ENCODE results near the gene IPO13.

IPO13 gene

GRCh38 chr1:43912607-43913006, 34.1 kb upstream of the IPO13 start:
- Histone ChIP-seq H3K27ac (ENCODE audit: low read depth, low read length) (peak overlapping the region; percentile 22), H3K9ac (ENCODE audit: low read depth, low read length) (no peak overlapping the region), H3K27me3 (ENCODE audit: control insufficient read depth, insufficient read depth, low read length) (no peaks in the 10 kb centered on the region)

GRCh38 chr1:43913051-43913501, 33.7 kb upstream of the IPO13 start:
- no peaks in the 10 kb centered on the region for H3K36me3 ChIP-seq (ENCODE audit: control insufficient read depth, insufficient read depth, low read length)
- H3K27ac ChIP-seq (ENCODE audit: low read depth, low read length): peak overlapping the region; percentile 22
- H3K4me1 ChIP-seq (ENCODE audit: control insufficient read depth, insufficient read depth, low read length): peaks cover 26% of the 10 kb centered on the region
- no peak overlapping the region for H3K4me3 ChIP-seq (ENCODE audit: low read depth, low read length)
- no peaks in the 10 kb centered on the region for H3K27me3 ChIP-seq (ENCODE audit: control insufficient read depth, insufficient read depth, low read length)
- no peaks in the 10 kb centered on the region for H3K9me3 ChIP-seq (ENCODE audit: control insufficient read depth, insufficient read depth, low read length)
- no peak overlapping the region for H3K9ac ChIP-seq (ENCODE audit: low read depth, low read length)

More at GRCh38 chr1:43912607-43913006, 34.1 kb upstream of the IPO13 start:
- H3K36me3 ChIP-seq (ENCODE audit: control insufficient read depth, insufficient read depth, low read length): no peaks in the 10 kb centered on the region
- no peak overlapping the region for H3K4me3 ChIP-seq (ENCODE audit: low read depth, low read length)
- peaks cover 26% of the 10 kb centered on the region for H3K4me1 ChIP-seq (ENCODE audit: control insufficient read depth, insufficient read depth, low read length)
- no peaks in the 10 kb centered on the region for H3K9me3 ChIP-seq (ENCODE audit: control insufficient read depth, insufficient read depth, low read length)

DNA sequence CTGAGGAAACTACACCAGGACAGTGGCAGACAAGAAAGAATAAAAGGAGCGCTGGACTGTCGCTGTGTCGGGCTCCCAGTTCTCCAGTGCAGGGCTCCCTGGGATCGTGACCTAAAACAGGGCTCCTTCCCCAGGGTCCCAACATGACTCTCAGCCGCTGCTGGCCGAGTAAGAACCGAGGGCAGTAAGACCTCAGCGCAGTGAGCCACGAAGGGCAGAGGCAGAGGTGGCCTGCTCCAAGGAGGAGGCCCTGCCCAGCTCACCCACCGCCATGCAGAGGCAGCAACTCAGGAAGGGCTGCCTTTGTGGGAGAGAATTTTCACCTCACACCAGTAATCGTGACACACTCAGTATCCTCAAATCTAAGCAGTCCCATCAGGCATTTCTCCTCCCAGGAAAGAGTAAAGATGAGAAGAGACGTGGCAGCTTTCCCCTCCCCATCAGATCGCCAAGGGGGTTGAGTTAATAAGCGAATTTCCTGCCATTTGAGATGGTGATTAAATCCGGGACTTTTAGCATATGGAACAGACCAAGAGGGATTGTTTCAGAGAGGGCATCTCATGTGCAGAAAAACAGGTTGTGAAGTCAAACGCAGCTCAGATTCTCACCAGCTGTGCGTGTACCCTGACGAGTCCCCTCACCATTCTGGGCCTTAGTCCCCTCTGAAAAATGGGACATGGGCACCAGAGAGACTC, 32.9 kb upstream of the IPO13 start:
- Histone ChIP-seq H3K27ac (ENCODE audit: low read depth, low read length) (no peak overlapping the region), H3K4me3 (ENCODE audit: low read depth, low read length) (no peak overlapping the region), H3K27me3 (ENCODE audit: control insufficient read depth, insufficient read depth, low read length) (no peaks in the 10 kb centered on the region), H3K9ac (ENCODE audit: low read depth, low read length) (no peak overlapping the region), H3K4me1 (ENCODE audit: control insufficient read depth, insufficient read depth, low read length) (peaks cover 26% of the 10 kb centered on the region), H3K36me3 (ENCODE audit: control insufficient read depth, insufficient read depth, low read length) (no peaks in the 10 kb centered on the region), H3K9me3 (ENCODE audit: control insufficient read depth, insufficient read depth, low read length) (no peaks in the 10 kb centered on the region)

DNA sequence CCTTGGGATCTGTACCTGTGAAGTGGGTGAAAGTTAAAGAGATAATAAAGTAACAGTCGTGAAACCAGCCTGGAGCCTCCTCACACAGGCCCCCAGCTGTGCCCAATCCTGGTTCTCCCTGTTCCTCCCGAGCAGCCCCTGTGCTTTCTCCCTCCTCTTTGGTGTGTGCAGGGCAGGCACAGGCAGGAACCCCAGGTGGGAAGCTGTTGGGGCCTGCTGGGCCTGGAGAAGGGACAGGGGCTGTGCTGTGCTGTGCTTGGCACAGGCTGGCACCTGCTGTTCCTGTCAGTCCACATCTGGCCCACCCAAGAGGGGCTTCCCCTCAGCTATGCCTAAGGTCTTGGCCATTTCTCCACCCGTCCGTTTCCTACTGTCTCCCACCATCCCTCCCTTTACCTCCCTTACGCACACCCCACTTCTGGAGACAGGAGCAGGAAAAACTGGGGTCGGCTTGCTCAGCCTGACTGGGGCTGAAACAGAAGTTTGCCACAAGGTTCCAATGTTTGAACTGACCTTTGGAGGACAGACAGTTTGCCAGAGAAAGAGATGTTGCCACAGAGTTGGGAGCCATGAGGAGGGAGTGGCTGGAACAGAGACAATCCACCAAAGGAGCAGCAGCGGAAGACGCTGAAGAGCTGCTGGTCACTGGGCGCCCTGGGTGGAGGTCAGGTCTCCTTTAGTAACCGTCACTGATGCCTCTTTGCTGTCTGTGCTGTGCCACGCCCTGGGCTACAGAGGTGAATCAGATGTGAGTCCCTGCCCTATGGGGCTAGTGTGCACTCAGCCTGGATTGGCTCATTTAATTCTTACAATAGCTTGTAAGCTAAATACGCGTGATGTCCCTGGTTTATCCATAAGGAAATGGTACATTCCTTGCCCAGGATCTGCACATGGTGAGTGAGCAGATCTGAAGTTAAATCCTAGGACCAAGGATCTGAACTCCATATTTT, 31.9 kb upstream of the IPO13 start:
- peaks cover 26% of the 10 kb centered on the region for H3K4me1 ChIP-seq (ENCODE audit: control insufficient read depth, insufficient read depth, low read length)
- H3K4me3 ChIP-seq (ENCODE audit: low read depth, low read length): no peak overlapping the region
- no peaks in the 10 kb centered on the region for H3K27me3 ChIP-seq (ENCODE audit: control insufficient read depth, insufficient read depth, low read length)
- no peaks in the 10 kb centered on the region for H3K36me3 ChIP-seq (ENCODE audit: control insufficient read depth, insufficient read depth, low read length)
- H3K9me3 ChIP-seq (ENCODE audit: control insufficient read depth, insufficient read depth, low read length): no peaks in the 10 kb centered on the region
- no peak overlapping the region for H3K27ac ChIP-seq (ENCODE audit: low read depth, low read length)
- H3K9ac ChIP-seq (ENCODE audit: low read depth, low read length): no peak overlapping the region

GRCh38 chr1:43919906-43920305, 26.8 kb upstream of the IPO13 start:
- Histone ChIP-seq H3K27ac (ENCODE audit: low read depth, low read length) (no peak overlapping the region), H3K4me1 (ENCODE audit: control insufficient read depth, insufficient read depth, low read length) (no peaks in the 10 kb centered on the region), H3K27me3 (ENCODE audit: control insufficient read depth, insufficient read depth, low read length) (no peaks in the 10 kb centered on the region), H3K9me3 (ENCODE audit: control insufficient read depth, insufficient read depth, low read length) (no peaks in the 10 kb centered on the region), H3K36me3 (ENCODE audit: control insufficient read depth, insufficient read depth, low read length) (no peaks in the 10 kb centered on the region), H3K4me3 (ENCODE audit: low read depth, low read length) (no peak overlapping the region), H3K9ac (ENCODE audit: low read depth, low read length) (no peak overlapping the region)

DNA sequence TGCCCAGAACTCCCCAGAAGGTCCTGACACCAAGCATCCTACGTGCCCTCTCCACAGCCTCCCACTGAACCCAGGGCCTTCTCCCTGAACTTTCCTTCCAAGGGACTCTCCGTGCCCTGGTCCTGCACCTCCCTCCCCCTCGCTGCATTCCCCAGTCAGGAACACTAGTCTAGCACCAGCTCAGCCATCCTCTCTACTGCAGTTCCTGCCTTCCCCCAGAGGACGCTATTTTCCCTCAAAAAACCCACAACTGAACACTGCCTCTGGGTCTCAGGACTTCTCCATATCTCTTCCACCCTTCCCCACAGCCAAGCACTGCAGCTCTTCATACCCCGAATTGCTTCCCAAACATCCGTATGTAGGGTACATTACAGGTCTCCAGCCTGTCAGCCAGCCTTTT, 25.7 kb upstream of the IPO13 start:
- Histone ChIP-seq H3K4me1 (ENCODE audit: control insufficient read depth, insufficient read depth, low read length) (no peaks in the 10 kb centered on the region), H3K9me3 (ENCODE audit: control insufficient read depth, insufficient read depth, low read length) (no peaks in the 10 kb centered on the region), H3K9ac (ENCODE audit: low read depth, low read length) (no peak overlapping the region), H3K36me3 (ENCODE audit: control insufficient read depth, insufficient read depth, low read length) (no peaks in the 10 kb centered on the region), H3K27ac (ENCODE audit: low read depth, low read length) (no peak overlapping the region), H3K27me3 (ENCODE audit: control insufficient read depth, insufficient read depth, low read length) (no peaks in the 10 kb centered on the region), H3K4me3 (ENCODE audit: low read depth, low read length) (no peak overlapping the region)

GRCh38 chr1:43924516-43924915, 22.2 kb upstream of the IPO13 start:
- H3K4me1 ChIP-seq (ENCODE audit: control insufficient read depth, insufficient read depth, low read length): no peaks in the 10 kb centered on the region
- H3K36me3 ChIP-seq (ENCODE audit: control insufficient read depth, insufficient read depth, low read length): no peaks in the 10 kb centered on the region
- no peaks in the 10 kb centered on the region for H3K9me3 ChIP-seq (ENCODE audit: control insufficient read depth, insufficient read depth, low read length)
- H3K27ac ChIP-seq (ENCODE audit: low read depth, low read length): no peak overlapping the region
- H3K27me3 ChIP-seq (ENCODE audit: control insufficient read depth, insufficient read depth, low read length): no peaks in the 10 kb centered on the region
- H3K9ac ChIP-seq (ENCODE audit: low read depth, low read length): no peak overlapping the region
- no peak overlapping the region for H3K4me3 ChIP-seq (ENCODE audit: low read depth, low read length)

GRCh38 chr1:43925846-43926245, 20.9 kb upstream of the IPO13 start:
- H3K36me3 ChIP-seq (ENCODE audit: control insufficient read depth, insufficient read depth, low read length): no peaks in the 10 kb centered on the region
- no peak overlapping the region for H3K27ac ChIP-seq (ENCODE audit: low read depth, low read length)
- no peak overlapping the region for H3K9ac ChIP-seq (ENCODE audit: low read depth, low read length)
- no peaks in the 10 kb centered on the region for H3K27me3 ChIP-seq (ENCODE audit: control insufficient read depth, insufficient read depth, low read length)
- H3K4me1 ChIP-seq (ENCODE audit: control insufficient read depth, insufficient read depth, low read length): peaks cover 13% of the 10 kb centered on the region
- no peak overlapping the region for H3K4me3 ChIP-seq (ENCODE audit: low read depth, low read length)
- H3K9me3 ChIP-seq (ENCODE audit: control insufficient read depth, insufficient read depth, low read length): no peaks in the 10 kb centered on the region

DNA sequence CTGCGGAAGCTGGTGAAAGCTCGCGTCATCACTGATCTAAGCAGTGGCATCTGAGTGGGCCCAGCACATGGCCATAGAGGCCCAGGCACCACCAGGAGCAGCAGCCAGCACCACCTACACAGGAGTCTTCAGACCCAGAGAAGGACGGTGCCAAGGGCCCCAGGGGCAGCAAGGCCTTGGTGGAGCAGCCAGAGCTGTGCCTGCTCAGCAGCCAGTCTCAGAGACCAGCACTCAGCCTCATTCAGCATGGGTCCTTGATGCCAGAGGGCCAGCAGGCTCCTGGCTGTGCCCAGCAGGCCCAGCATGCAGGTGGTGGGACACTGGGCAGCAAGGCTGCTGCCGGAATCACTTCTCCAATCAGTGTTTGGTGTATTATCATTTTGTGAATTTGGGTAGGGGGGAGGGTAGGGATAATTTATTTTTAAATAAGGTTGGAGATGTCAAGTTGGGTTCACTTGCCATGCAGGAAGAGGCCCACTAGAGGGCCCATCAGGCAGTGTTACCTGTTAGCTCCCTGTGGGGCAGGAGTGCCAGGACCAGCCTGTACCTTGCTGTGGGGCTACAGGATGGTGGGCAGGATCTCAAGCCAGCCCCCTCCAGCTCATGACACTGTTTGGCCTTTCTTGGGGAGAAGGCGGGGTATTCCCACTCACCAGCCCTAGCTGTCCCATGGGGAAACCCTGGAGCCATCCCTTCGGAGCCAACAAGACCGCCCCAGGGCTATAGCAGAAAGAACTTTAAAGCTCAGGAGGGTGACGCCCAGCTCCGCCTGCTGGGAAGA, 16.4 kb upstream of the IPO13 start:
- Histone ChIP-seq H3K27me3 (ENCODE audit: control insufficient read depth, insufficient read depth, low read length) (peaks cover 9% of the 10 kb centered on the region), H3K4me3 (ENCODE audit: low read depth, low read length) (no peak overlapping the region), H3K4me1 (ENCODE audit: control insufficient read depth, insufficient read depth, low read length) (peaks cover 32% of the 10 kb centered on the region), H3K36me3 (ENCODE audit: control insufficient read depth, insufficient read depth, low read length) (no peaks in the 10 kb centered on the region), H3K9ac (ENCODE audit: low read depth, low read length) (no peak overlapping the region), H3K27ac (ENCODE audit: low read depth, low read length) (peak overlapping the region; percentile 67), H3K9me3 (ENCODE audit: control insufficient read depth, insufficient read depth, low read length) (no peaks in the 10 kb centered on the region)

GRCh38 chr1:43930949-43931275, 15.8 kb upstream of the IPO13 start:
- H3K9me3 ChIP-seq (ENCODE audit: control insufficient read depth, insufficient read depth, low read length): no peaks in the 10 kb centered on the region
- H3K4me3 ChIP-seq (ENCODE audit: low read depth, low read length): no peak overlapping the region
- peaks cover 37% of the 10 kb centered on the region for H3K4me1 ChIP-seq (ENCODE audit: control insufficient read depth, insufficient read depth, low read length)
- no peak overlapping the region for H3K9ac ChIP-seq (ENCODE audit: low read depth, low read length)
- H3K27ac ChIP-seq (ENCODE audit: low read depth, low read length): no peak overlapping the region
- H3K27me3 ChIP-seq (ENCODE audit: control insufficient read depth, insufficient read depth, low read length): peaks cover 9% of the 10 kb centered on the region
- no peaks in the 10 kb centered on the region for H3K36me3 ChIP-seq (ENCODE audit: control insufficient read depth, insufficient read depth, low read length)

All from HUES48 (cell line).